Stomach (tissue), 9 donors: ENCODE measurements around the gene GRM4. TPM values are rescaled to one million over a fixed set of nuclear protein-coding genes. Genes with fewer than 3 reads are reported as not detected.

Experiments
- DNase-seq, 2 donors: peaks; one replicate each; pipeline versions ENCODE4 v3.0.0 to v3.0.0-alpha.2; 2013 to 2019
- H3K27ac ChIP-seq, 5 donors: fragments of 200-600 bp in 4 of 5; sonication (generic) in 4 of 5; one replicate each; pipeline ENCODE4 v1.5.1; 2013 to 2019; ENCODE audit warnings: mild to moderate bottlenecking in 1 of 5, moderate library complexity in 1 of 5
- H3K27me3 ChIP-seq, 3 donors: fragments of 200-600 bp; sonication (generic); one replicate each; pipeline ENCODE4 v1.5.1; 2017 to 2019; ENCODE audit warnings: mixed run types in 1 of 3
- H3K36me3 ChIP-seq, 4 donors: fragments of 200-600 bp; sonication (generic); 1 replicate in 3 of 4; 2 replicates in 1 of 4; pipeline ENCODE4 v1.5.1; 2016 to 2019
- H3K4me1 ChIP-seq, 4 donors: fragments of 200-600 bp; sonication (generic); one replicate each; pipeline ENCODE4 v1.5.1; 2016 to 2019
- H3K4me3 ChIP-seq, 4 donors: fragments of 200-600 bp; sonication (generic) in 3 of 4; one replicate each; pipeline ENCODE4 v1.5.1; 2016 to 2019; ENCODE audit warnings: mild to moderate bottlenecking in 1 of 4
- H3K9me3 ChIP-seq, 4 donors: fragments of 200-600 bp; sonication (generic); one replicate each; pipeline ENCODE4 v1.5.1; 2016 to 2019
- EP300 ChIP-seq: sonication (generic); formaldehyde crosslinking; IDR thresholded peaks from one replicate; pipeline ENCODE4 v1.6.1; 2017; ENCODE audit warnings: antibody characterized with exemption
- POLR2A ChIP-seq, 4 donors: fragments of 450-650 bp; IDR thresholded peaks; one replicate each; pipeline ENCODE4 v1.6.1; 2016; ENCODE audit warnings: antibody characterized with exemption in 4 of 4, control low read depth in 2 of 4, mild to moderate bottlenecking in 1 of 4, moderate library complexity in 1 of 4
- POLR2AphosphoS5 ChIP-seq, 3 donors: sonication (generic); formaldehyde crosslinking; IDR thresholded peaks; one replicate each; pipeline ENCODE4 v1.6.1; 2016; ENCODE audit warnings: antibody characterized with exemption in 3 of 3
- WGBS, 5 donors: extraction: QIAGEN DNeasy Blood & Tissue Kit in 3 of 5; methylation state at CpG; one replicate each; pipeline versions ENCODE4 v1.1.5 to v1.1.7; 2013 to 2018; 5-methylcytosine and 5-hydroxymethylcytosine counted together
- intact Hi-C: fragments of 100-400 bp; cut with DNase I; formaldehyde crosslinking; loops from one replicate; pipeline ENCODE4 v1.15.1; 2023; ENCODE audit warnings: low total_unique reads
- polyA plus RNA-seq, 3 donors: library from polyadenylated mRNA; stranded (reverse); fragments of 200-250 nt; gene quantifications; one replicate each; pipeline ENCODE4 v1.2.3, GENCODE V29; 2013
- total RNA-seq, 5 donors: library from RNA; depleted of rRNA; stranded (reverse); fragments of >200 nt; gene quantifications; one replicate each; pipeline versions ENCODE4 v1.1.0 to v1.2.3, GENCODE V29; 2014 to 2016
- TF ChIP-seq, protein P1 (sequence below), 7 experiments: fragments of 450-650 bp in 4 of 7; fragments of 200-600 bp in 3 of 7; sonication (generic) in 3 of 7; IDR thresholded peaks; one replicate each; pipeline ENCODE4 v1.5.1; 2016 to 2019; ENCODE audit warnings: antibody characterized with exemption in 7 of 7, control low read depth in 2 of 7, mild to moderate bottlenecking in 1 of 7
- donor health status: healthy with polysubstance abuse.
- donor health status: Bipolar disorder and iron deficiency.
- donor health status: healthy.

Gene GRM4
- total and polyA plus RNA-seq, 8 donors, result 0.55 TPM; not detected in 7

DNA sequence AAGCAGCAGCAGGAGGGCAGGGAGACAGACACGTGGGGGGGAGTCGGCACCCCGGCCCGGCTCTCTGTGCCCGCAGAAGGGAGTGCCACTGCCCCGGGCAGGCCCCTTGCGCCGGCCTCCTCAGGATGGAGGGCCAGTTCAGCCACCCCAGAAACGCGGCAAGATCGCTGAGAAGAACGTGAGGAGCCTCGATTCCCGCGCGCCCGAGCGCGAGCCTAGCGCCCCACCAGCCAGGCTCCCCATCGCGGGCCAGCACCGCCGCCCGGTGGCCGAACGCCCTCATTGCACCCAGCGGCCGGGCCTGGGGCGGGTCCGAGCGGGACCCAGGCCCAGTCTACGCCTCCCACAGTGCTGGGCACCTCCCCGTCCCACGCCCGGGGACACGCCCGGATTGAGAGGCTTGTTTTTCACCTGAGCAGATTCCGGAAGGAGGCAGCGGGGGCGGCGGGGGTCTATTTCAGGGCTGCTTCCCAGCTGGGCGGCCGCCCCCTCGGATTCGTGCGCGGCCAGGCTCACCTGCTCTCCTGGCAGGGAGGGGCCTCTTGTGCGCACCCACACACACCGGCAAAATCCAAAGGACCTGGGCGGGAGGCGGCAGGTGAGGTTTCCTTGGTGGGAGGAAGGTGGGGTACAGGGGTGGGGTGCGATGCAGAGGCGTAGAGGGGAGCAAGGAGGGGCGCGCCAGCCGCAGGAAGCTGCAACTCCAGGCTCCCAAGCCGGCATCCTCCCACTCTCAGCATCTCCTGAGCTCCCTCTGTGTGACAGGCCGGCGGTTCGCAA lies 9.0 kb upstream of the GRM4 start:
- H3K4me3 ChIP-seq, result peak overlapping the region in 3 of 4 donors; percentile 8 to 44 (median 18)
- peak; percentile 57 to 81 for DNase-seq
- TF ChIP-seq EP300, result no peak
- TF ChIP-seq POLR2AphosphoS5 (IDR thresholded peaks at IDR 0.05), result no peak
- TF ChIP-seq, protein P1, sequence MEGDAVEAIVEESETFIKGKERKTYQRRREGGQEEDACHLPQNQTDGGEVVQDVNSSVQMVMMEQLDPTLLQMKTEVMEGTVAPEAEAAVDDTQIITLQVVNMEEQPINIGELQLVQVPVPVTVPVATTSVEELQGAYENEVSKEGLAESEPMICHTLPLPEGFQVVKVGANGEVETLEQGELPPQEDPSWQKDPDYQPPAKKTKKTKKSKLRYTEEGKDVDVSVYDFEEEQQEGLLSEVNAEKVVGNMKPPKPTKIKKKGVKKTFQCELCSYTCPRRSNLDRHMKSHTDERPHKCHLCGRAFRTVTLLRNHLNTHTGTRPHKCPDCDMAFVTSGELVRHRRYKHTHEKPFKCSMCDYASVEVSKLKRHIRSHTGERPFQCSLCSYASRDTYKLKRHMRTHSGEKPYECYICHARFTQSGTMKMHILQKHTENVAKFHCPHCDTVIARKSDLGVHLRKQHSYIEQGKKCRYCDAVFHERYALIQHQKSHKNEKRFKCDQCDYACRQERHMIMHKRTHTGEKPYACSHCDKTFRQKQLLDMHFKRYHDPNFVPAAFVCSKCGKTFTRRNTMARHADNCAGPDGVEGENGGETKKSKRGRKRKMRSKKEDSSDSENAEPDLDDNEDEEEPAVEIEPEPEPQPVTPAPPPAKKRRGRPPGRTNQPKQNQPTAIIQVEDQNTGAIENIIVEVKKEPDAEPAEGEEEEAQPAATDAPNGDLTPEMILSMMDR (IDR thresholded peaks at IDR 0.05), result peak in 5 of 7 experiments; percentile 83 to 98 (median 93)
- no peak for TF ChIP-seq POLR2A (IDR thresholded peaks at IDR 0.05)
- H3K4me1 ChIP-seq, result peaks cover 6 to 11% (median 9%) of the 10 kb centered on the region in 4 donors
- peaks cover 5 to 66% (median 54%) of the 10 kb centered on the region in 3 donors for H3K27me3 ChIP-seq
- intact Hi-C loops, result loop anchor here (5.0 to 10.0 kb wide), 2 partner anchors 98 to 380 kb away; no protein-coding TSS in a partner anchor
- no peak overlapping the region for H3K27ac ChIP-seq
- H3K36me3 ChIP-seq, result no peaks in the 10 kb centered on the region
- H3K9me3 ChIP-seq, result peaks cover 4 to 11% (median 10%) of the 10 kb centered on the region in 4 donors
- WGBS, 5 donors, result 6 to 16% (median 8%) methylated on average over 23 to 61 of the region's 61 CpGs

DNA sequence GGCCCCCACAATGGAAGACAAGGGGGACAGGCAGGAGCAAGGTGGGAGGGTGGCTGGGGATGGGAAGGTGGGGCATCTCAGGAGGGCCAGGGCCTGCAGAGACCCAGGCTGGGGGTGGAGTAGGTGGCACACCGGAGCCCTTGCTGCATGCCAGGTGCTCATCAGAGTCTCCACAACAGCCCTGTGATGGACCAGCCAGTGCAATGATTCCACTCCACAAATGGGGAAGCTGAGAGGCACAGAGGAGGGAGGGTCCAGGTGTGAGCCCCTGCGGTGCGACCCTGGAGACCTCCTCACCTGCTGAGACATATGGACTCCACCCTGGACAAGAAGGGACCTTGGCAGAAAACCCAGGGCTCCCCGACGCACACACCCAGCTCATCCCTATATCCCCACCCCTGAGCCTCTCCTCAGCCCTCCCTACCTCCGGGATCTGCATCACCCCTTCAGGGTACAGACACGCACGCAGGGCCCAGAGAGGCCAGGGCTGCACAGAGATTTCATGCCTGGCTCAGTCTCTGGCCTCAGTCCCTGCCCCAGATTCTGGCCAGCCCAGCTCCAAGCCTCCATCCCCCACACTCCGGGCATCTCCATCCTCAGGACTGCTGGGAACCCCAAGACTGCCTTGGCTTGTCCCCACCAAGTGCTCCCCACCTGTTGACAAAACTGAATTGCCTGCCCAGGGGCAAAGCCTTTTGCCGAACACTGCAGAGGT lies 7.1 kb upstream of the GRM4 start:
- intact Hi-C loops, result loop anchor here (5.0 to 10.0 kb wide), 2 partner anchors 96 to 378 kb away; no protein-coding TSS in a partner anchor
- 76 to 85% (median 82%) methylated on average over 7 to 10 of the region's 10 CpGs for WGBS, 5 donors
- Histone ChIP-seq H3K27ac (no peak overlapping the region), H3K4me1 (peaks cover 6 to 11% (median 9%) of the 10 kb centered on the region in 4 donors), H3K4me3 (no peak overlapping the region), H3K36me3 (no peaks in the 10 kb centered on the region), H3K27me3 (peaks cover 5 to 79% (median 63%) of the 10 kb centered on the region in 3 donors), H3K9me3 (no peaks in the 10 kb centered on the region)
- no peak for TF ChIP-seq POLR2AphosphoS5 (IDR thresholded peaks at IDR 0.05)
- DNase-seq, result no peak

DNA sequence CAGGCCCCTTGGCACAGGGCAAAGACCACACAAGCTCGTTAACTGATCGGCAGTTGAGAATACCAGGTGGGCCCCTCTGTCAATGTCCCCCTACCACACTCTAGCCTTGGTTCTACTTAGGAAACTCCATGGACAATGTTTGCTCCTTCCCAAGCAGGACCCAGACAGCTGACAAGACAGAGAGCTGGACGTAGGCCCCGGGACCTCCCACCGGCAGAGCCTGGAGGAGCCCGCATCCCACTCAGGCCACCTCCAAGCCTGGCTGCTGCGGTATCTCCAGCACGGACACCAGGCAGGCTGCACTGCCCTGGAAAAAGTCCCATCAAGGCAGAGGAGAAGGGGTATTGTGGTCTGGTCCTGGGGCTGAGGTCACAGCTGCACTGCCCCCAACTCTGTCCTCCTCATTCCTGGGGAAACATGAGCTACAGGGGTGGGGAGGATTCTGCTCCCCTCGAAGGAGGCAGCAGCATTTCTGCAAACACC lies 6.2 kb upstream of the GRM4 start:
- Histone ChIP-seq H3K36me3 (no peaks in the 10 kb centered on the region), H3K4me1 (peaks cover 6 to 11% (median 9%) of the 10 kb centered on the region in 4 donors), H3K9me3 (no peaks in the 10 kb centered on the region), H3K4me3 (no peak overlapping the region), H3K27me3 (peaks cover 5 to 86% (median 63%) of the 10 kb centered on the region in 3 donors), H3K27ac (no peak overlapping the region)
- 52 to 66% (median 54%) methylated on average over 9 of the region's 9 CpGs for WGBS, 5 donors
- intact Hi-C loops, result loop anchor here (5.0 to 10.0 kb wide), 2 partner anchors 95 to 377 kb away; no protein-coding TSS in a partner anchor
- no peak for DNase-seq
- TF ChIP-seq POLR2AphosphoS5 (IDR thresholded peaks at IDR 0.05) (no peak), POLR2A (IDR thresholded peaks at IDR 0.05) (no peak), EP300 (no peak)
- TF ChIP-seq, protein P1 (IDR thresholded peaks at IDR 0.05), result no peak

DNA sequence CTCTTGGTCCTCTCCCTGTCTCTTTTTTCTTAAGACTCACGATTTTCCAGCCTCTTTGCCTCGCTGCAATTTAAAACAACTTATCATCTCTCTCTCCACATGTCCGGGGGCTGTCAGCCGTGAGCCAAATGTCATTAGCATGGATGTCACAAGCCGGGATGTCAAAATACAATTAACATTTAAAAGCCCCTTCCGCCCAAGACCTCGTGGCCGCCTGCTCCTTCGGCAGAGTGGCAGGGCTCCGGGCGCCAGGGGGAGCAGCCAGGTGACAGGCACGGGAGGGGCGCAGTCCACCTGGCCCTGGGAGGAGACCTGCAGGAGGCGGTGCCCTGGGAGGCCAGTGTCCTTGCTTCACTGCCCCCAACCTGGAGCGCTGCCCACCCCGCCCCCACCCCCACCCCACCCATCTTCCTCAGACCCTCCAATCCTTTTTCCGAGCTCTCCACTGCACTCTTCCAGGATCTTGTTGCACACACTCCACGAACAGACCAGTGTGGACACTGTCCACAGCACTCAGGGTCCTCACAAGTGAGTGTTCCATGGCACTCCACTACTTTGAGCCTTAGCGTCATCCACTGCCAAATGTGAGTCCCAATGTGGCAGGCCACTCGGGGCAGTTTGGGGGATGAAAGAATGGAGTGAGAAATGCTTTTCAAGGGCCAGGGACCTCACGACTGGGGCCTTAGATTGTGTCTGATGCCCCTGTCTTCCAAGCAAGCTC lies 5.6 kb upstream of the GRM4 start:
- DNase-seq, result no peak
- Histone ChIP-seq H3K27ac (no peak overlapping the region), H3K27me3 (peaks cover 5 to 92% (median 68%) of the 10 kb centered on the region in 3 donors), H3K4me1 (peaks cover 6 to 11% (median 9%) of the 10 kb centered on the region in 4 donors), H3K36me3 (no peaks in the 10 kb centered on the region), H3K9me3 (no peaks in the 10 kb centered on the region), H3K4me3 (no peak overlapping the region)
- TF ChIP-seq POLR2A (IDR thresholded peaks at IDR 0.05), result no peak
- no peak for TF ChIP-seq EP300
- TF ChIP-seq, protein P1 (IDR thresholded peaks at IDR 0.05), result no peak
- TF ChIP-seq POLR2AphosphoS5 (IDR thresholded peaks at IDR 0.05), result no peak
- intact Hi-C loops, result loop anchor here (5.0 to 10.0 kb wide), 2 partner anchors 94 to 377 kb away; no protein-coding TSS in a partner anchor
- 12 to 18% (median 16%) methylated on average over 17 to 21 of the region's 21 CpGs for WGBS, 5 donors
